Measurements from ENCODE around the gene TBL1X. TPM values are rescaled to one million over a fixed set of nuclear protein-coding genes. Genes with fewer than 3 reads are reported as not detected.

TBL1X gene
- total and polyA plus RNA-seq, 2 of the 8 experiments (the other 6 are each of a cell fraction or from before 2014, with no cell fraction given): 13.3 to 25.6 TPM

DNA sequence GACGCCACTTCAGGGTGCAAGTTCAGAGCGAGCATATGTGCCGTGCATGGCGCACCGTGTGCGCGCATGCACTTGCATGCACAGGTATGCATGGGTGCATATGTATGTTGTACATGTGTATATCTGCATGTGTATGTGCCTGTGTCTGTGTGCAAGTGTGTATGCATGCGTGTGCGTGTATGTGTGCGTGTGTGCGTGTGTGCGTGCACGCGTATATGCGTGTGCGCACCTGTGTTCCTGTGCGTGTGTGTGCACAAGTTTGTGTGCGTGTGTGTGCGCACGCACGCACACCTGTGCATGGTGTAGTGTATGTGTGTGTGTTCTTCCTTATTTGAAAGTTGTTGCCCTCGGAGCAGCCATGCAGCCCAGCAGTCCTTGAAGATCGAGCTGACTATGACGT is 224.0 kb downstream of the TBL1X start:
- no peak overlapping the region for H3K27ac ChIP-seq (ENCODE audit: low read depth, low read length)
- ChIA-PET CTCF (ENCODE audit: partially characterized antibody) (no interaction called here), POLR2A (ENCODE audit: partially characterized antibody) (no interaction called here)
- no peak overlapping the region for H3K14ac ChIP-seq (ENCODE audit: insufficient read length)
- H4K20me1 ChIP-seq (replicated peaks in 1 of 2; ENCODE audit: control insufficient read depth in 1 of 2, insufficient read depth in 2 of 2, low read length in 2 of 2): no peaks in the 10 kb centered on the region
- no peak overlapping the region for H3K4me3 ChIP-seq (ENCODE audit: extremely low read depth in 1 of 4, insufficient read depth in 2 of 4, low read depth in 3 of 4, low read length in 4 of 4)
- no peak overlapping the region for H3K56ac ChIP-seq (replicated peaks; ENCODE audit: insufficient read length, low read depth, low read length)
- no peaks in the 10 kb centered on the region for H3K4me1 ChIP-seq (replicated peaks in 1 of 4; ENCODE audit: control insufficient read depth in 3 of 4, insufficient read depth in 4 of 4, low read length in 3 of 4)
- no peaks in the 10 kb centered on the region for H3K23me2 ChIP-seq (ENCODE audit: low read depth, low read length)
- no peak overlapping the region for H3K4me2 ChIP-seq (ENCODE audit: insufficient read depth in 1 of 2, low read depth in 2 of 2, low read length in 2 of 2)
- no peak overlapping the region for H2BK5ac ChIP-seq (ENCODE audit: low read depth, low read length)
- H4K5ac ChIP-seq (ENCODE audit: insufficient read length, low read depth, low read length): no peak overlapping the region
- H3K27me3 ChIP-seq (replicated peaks in 1 of 4; ENCODE audit: control insufficient read depth in 3 of 4, extremely low read depth in 1 of 4, insufficient read depth in 3 of 4, low read length in 3 of 4): no peaks in the 10 kb centered on the region
- DNase-seq (ENCODE audit: low read depth in 1 of 2, low spot score in 2 of 2) (no peak), FAIRE-seq (no peak)
- no peak overlapping the region for H2BK12ac ChIP-seq (ENCODE audit: low read depth, low read length)
- H2BK20ac ChIP-seq (ENCODE audit: low read length): no peak overlapping the region
- no peaks in the 10 kb centered on the region for H3K9me3 ChIP-seq (ENCODE audit: insufficient read depth in 2 of 2, low read depth in 1 of 2, low read length in 1 of 2)
- 91% methylated on average over 24 of the region's 24 CpGs; no CpG with 5 or more reads in 1 of the 2 experiments for WGBS, 2 experiments (ENCODE audit: extremely low coverage in 1 of 2, insufficient coverage in 1 of 2, insufficient read length in 1 of 2, insufficient replicate concordance in 2 of 2, low coverage in 1 of 2, low lambda C conversion rate in 2 of 2, missing lambda C conversion rate in 1 of 2)
- H3K79me1 ChIP-seq (ENCODE audit: low read depth, low read length): no peaks in the 10 kb centered on the region
- H3K23ac ChIP-seq (ENCODE audit: insufficient read length): no peak overlapping the region
- H4K8ac ChIP-seq (ENCODE audit: extremely low read depth, insufficient read depth, low read length): no peak overlapping the region
- H3K36me3 ChIP-seq (ENCODE audit: control insufficient read depth in 2 of 4, insufficient read depth in 4 of 4, low read length in 3 of 4): peaks cover 0 to 17% (median 6%) of the 10 kb centered on the region in 4 experiments; a peak in 5 of 8 replicates
- no peak overlapping the region for H2AFZ ChIP-seq (ENCODE audit: low read length)
- H3K9ac ChIP-seq (replicated peaks in 1 of 4; ENCODE audit: extremely low read depth in 1 of 4, low read depth in 3 of 4, low read length in 3 of 4): no peak overlapping the region
- no peak overlapping the region for H3K18ac ChIP-seq (ENCODE audit: extremely low read depth, low read length)
- H2AK5ac ChIP-seq (ENCODE audit: low read depth, low read length): no peak overlapping the region
- no peaks in the 10 kb centered on the region for H3K79me2 ChIP-seq (ENCODE audit: control insufficient read depth in 1 of 2, insufficient read depth in 2 of 2, low read length in 2 of 2)
- H3K4ac ChIP-seq (replicated peaks; ENCODE audit: insufficient read length, low read depth, low read length): no peak overlapping the region
- H2BK120ac ChIP-seq (replicated peaks; ENCODE audit: low read depth, low read length): no peak overlapping the region
- H4K91ac ChIP-seq (replicated peaks; ENCODE audit: insufficient read length, low read length): no peak overlapping the region
- no peak for TF ChIP-seq EZH2 (IDR thresholded peaks at IDR 0.05; ENCODE audit: low read depth, low read length, severe bottlenecking)
- TF ChIP-seq SRF (IDR thresholded peaks at IDR 0.05; ENCODE audit: low read depth, low read length): no peak
- TF ChIP-seq TAF7 (optimal IDR thresholded peaks at IDR 0.05; ENCODE audit: borderline replicate concordance, low read depth, low read length): no peak
- TF ChIP-seq BCL11A (IDR thresholded peaks at IDR 0.05; ENCODE audit: low read depth in 2 of 2, low read length in 2 of 2): no peak
- no peak for TF ChIP-seq POU5F1 (IDR thresholded peaks at IDR 0.05; ENCODE audit: low read depth, low read length)
- TF ChIP-seq BRCA1 (IDR thresholded peaks at IDR 0.05; ENCODE audit: low read depth, low read length): no peak
- H2BK15ac ChIP-seq (ENCODE audit: low read length): no peak overlapping the region

Measured in H1 (cell line).